HG02623 (cell line): ENCODE data around the gene RAPGEF4.
A peak's percentile ranks its signal among the peaks of the same experiment; 100 is the strongest.

Experiments
- ATAC-seq: cut with Tn5 transposase; IDR thresholded peaks from one replicate; pipeline ENCODE4 v1.9.1; 2021; ENCODE audit warnings: moderate library complexity; ENCODE audit not compliant: unreplicated experiment

RAPGEF4 gene

GRCh38 chr2:173053043-173053699 is 317.5 kb downstream of the RAPGEF4 start:
- no peak for ATAC-seq

DNA sequence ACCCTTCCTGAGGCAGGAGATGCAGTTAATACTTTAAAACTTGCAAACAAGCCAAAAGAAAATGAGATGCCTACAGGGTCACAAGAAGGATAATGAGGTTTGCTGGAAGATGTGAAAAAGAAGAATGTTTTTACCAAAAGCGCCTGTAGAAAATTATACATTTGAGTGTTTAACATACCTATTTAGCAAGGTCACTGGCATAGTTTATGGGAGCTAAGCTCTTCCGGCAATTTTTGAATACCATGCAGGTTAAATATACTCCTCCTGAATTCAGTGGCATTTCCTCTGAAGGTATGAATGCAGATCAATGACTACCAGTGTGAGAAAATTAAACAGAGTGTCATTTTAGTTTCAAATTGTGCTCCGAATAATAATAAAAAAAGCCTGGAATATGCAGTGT is 318.8 kb downstream of the RAPGEF4 start:
- no peak for ATAC-seq

GRCh38 chr2:173056705-173057364 is 321.2 kb downstream of the RAPGEF4 start:
- no peak for ATAC-seq

GRCh38 chr2:173058097-173058496 is 322.5 kb downstream of the RAPGEF4 start:
- ATAC-seq = no peak

- no peak for ATAC-seq
Observed at GRCh38 chr2:173058673-173059072, 323.0 kb downstream of the RAPGEF4 start.

DNA sequence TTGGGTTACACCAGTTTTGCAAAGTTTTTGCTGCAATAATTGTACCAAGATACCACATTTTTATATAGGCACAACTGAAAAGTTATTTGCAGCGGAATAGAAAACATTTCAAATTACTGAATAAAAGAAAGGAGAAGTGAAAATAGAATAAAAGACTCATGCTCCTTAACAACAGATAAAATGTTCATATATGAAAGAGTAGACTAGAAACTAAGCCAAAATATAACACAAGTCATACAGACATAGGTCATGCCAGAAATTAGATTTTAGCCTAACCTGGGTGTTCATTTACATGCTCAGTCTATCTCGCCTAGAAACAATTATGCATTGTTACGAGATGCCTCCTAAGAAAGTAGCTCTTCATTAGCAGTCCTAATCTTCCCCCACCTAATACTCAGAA is 323.6 kb downstream of the RAPGEF4 start:
- no peak for ATAC-seq

- ATAC-seq = no peak
Observed at GRCh38 chr2:173059971-173060461, 324.4 kb downstream of the RAPGEF4 start.

GRCh38 chr2:173062801-173063200 is 327.2 kb downstream of the RAPGEF4 start:
- ATAC-seq = no peak

- no peak for ATAC-seq
Observed at GRCh38 chr2:173064151-173064805, 328.6 kb downstream of the RAPGEF4 start.

DNA sequence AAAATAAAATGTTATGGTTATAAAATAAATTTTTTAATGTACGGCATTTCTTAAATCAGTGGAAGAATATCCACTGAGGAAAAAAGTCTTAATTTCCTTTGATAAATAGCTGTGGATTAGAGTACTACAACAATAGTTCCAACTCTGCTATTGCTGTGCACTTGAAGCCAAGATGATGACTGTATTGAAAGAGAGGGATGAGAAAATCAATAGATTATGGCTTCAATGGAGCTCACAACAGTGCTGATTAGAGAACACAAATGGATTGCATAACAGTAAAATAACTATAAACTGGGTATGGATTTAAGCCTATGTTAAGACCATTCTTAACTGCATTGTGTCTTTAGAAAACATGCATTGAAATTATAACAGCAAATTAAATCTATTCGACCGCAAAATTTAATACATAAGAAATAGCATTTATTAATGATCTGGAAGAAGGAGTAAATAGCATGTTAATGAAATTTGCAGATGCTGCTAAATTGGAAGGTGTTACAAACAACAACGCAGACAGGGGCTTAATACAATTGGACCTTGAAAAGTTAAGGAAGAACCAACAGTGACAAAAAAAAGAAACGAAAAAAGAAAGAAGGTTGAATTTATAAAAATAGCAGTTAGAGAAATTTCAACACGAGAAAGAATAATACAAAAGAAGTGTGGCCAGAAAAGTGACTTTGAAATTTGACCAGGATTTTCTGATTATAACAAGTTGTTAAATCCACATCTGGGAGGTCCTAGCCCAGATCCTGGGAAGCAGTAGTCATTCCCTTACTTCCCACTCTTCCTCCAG is 331.4 kb downstream of the RAPGEF4 start:
- no peak for ATAC-seq

DNA sequence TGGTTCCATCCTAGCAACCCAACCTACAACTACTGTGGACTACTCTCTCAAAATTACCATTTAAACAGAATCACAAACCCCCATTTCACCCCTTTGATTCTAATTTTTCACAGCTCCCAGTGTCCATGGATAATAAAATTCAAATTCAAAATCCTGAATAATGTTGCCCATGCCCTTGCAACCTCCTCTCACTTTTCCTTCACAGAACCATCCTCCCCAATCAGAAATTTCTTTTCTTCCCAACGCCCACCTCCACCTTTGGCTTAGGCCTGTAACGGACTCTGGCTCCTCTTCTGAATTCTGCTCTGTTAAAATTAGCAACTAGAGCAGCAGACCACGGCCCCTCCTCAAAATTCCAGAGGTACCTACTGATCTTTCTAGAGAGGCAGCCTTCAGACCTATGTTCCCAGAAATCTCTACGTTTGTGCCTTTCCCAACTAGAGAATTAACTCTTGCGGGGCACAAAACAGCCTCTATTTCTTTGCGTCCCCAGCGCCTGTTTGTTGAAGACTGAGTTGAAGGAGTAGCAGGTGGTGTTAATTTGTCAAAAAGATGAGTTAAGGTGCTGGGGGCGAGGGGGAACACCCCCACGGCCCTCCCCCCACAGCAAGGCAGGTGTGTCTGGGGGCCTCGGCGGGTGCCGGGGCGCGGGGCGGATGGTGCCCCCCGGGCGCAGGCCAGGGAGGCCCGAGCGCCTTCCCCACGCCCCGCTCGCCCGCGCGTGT is 339.6 kb downstream of the RAPGEF4 start:
- no peak for ATAC-seq

DNA sequence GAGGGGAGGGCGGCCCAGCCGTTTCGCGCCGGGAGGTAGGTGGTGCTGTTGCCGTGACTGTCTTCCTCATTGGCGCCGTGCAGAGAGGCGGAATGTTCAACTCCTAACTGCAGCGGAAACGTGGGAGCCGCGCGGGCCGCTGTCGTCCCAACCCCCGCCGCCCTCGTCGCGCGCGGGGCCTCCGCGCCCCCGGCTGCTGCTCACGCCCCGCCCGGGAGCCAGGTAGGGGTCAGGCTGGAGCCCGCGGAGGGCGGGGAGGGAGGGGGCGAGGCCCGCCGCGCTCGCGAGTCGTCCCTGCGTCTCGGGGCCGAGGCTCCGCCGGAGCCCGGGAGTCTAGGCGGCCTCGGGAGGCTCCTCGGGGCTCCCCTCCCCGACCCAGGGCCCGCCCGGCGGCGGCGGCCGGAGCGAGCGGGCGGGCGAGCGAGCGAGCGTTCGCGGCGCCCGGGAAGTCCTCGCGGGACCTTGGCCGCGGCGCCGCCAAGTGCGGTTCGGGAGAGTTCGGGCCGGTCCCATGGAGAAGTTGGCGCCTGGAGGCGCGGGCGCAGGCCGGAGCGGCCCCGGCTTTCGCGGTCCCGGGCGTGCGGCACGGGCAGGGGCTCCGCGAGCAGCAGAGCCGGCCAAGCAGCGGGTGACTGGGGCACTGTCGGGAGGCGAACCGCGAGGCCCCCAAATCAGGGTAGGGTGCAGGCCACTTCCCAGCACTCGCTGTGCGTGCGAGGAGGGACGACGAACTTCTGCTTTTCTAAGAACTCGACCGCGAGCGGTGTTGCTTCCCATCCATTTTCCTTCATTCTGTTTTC is 340.3 kb downstream of the RAPGEF4 start, which contains the start of gene MAP3K20:
Gene MAP3K20, plus strand, starts transcription at position 66 of the 800 bp plus-strand sequence. CDS start 15,186 bp downstream, outside the sequence.
- peak; percentile 66 for ATAC-seq

DNA sequence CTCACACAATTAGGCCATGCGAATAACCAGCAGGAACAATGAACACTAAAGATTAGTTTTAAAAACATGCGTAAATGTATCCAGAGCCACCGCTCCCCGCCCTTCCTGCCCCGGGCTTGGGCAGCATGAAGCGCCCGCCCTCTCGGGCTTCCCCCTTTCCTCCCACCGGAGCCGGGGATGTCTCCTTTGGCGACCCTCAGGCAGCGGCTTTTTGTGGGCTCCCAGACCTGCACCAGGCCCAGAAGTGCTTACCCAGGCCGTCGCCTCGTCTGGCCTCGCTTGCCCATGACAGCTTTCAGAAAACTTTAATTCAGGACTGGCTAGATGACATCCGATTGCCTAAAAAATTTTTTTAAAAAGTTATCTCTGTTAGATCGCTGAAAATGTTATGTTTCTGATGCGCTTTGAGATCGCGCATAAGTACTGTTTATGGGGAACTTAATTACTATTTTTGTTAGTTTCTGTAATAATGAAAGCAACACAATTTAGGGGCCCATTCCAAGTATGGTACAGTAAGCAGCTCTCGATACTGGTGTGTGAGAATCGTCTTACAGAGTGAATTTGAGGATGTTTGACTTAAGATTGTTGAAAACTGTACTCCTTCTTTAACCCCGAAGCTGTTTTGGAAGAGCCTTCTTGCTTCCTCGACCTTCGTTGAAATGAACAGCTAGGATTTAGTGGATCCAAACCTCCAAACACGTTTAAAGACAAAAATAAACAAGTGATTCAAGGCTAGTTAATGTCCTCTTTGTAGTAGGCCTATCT is 341.1 kb downstream of the RAPGEF4 start:
- peak; percentile 24 for ATAC-seq

DNA sequence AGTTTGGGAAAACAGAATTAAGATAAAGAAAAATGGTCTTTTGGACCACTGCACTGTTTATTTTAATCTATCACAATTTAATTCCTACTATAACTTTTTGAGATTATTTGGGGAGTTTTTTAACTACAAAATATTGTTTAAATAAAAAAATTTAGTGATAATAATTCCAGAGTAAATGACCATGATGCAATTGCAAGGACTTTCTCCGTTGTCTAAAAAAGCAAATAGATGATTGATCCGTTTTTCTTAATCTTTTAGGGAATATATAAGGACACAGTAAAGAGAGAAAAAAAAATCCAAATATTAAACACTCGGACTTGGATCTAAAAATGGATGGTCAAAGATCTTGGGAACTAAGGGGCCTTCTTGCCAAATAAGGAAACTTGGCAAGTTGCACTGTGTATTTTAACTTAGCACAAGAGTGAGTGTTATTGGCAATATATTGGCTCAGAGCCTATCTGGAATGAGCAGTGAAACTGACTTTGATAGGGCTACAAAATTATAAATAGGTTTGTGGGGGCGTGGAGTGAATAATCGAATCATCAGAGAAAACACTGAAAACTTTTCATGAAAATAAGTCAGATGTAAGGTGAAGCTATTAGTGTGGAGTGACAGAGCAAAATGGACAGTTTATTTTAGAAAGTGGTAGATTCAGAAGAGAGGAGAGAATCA is 342.0 kb downstream of the RAPGEF4 start:
- ATAC-seq = no peak

- ATAC-seq = no peak
Observed at GRCh38 chr2:173079141-173079540, 343.5 kb downstream of the RAPGEF4 start.

GRCh38 chr2:173079973-173080860 is 344.6 kb downstream of the RAPGEF4 start:
- no peak for ATAC-seq

- ATAC-seq = no peak
Observed at GRCh38 chr2:173086518-173087213, 351.0 kb downstream of the RAPGEF4 start.
